Kidney (tissue), 14 donors: ENCODE measurements around the gene DEFB121. TPM values are rescaled to one million over a fixed set of nuclear protein-coding genes. Genes with fewer than 3 reads are reported as not detected.
"Not testable (repeated sequence)": the region's sequence is repeated elsewhere in the genome, so short reads cannot be mapped to it uniquely, and the experiment has no call there.

Source experiments
- DNase-seq, 5 donors: peaks; one replicate each; pipeline ENCODE4 v3.0.0-alpha.2; 2013 to 2020
- FAIRE-seq: peaks from 2 replicates; lab custom pipeline; 2012; peaks lifted over from hg19 to GRCh38; lab: Jason Lieb, UNC
- H3K27ac ChIP-seq, 2 donors: one replicate each; pipeline ENCODE4 v1.7.0; 2013; ENCODE audit warnings: low read depth in 2 of 2, low read length in 2 of 2, inconsistent platforms in 1 of 2
- H3K27me3 ChIP-seq: one replicate; pipeline ENCODE4 v1.7.1; 2013; ENCODE audit warnings: low read length, inconsistent platforms; ENCODE audit not compliant: control insufficient read depth, insufficient read depth
- H3K36me3 ChIP-seq, 3 donors: one replicate each; pipeline versions ENCODE4 v1.7.0 to v1.7.1; 2013; ENCODE audit warnings: low read length in 3 of 3, control low read depth in 1 of 3, inconsistent platforms in 1 of 3; ENCODE audit not compliant: insufficient read depth in 3 of 3, control insufficient read depth in 2 of 3
- H3K4me1 ChIP-seq, 3 donors: one replicate each; pipeline versions ENCODE4 v1.7.0 to v1.7.1; 2013; ENCODE audit warnings: low read length in 3 of 3, inconsistent platforms in 1 of 3, low read depth in 1 of 3; ENCODE audit not compliant: control insufficient read depth in 2 of 3, insufficient read depth in 2 of 3
- H3K4me3 ChIP-seq, 3 donors: one replicate each; pipeline versions ENCODE4 v1.7.0 to v1.8.1; 2013; ENCODE audit warnings: low read length in 3 of 3, control low read depth in 1 of 3, inconsistent platforms in 1 of 3
- H3K9ac ChIP-seq, 3 donors: one replicate each; pipeline versions ENCODE4 v1.7.0 to v1.7.1; 2013; ENCODE audit warnings: low read length in 3 of 3, control low read depth in 1 of 3, inconsistent platforms in 1 of 3
- H3K9me3 ChIP-seq, 3 donors: one replicate each; pipeline versions ENCODE4 v1.7.0 to v1.7.1; 2013; ENCODE audit warnings: low read length in 3 of 3, control low read depth in 1 of 3, inconsistent platforms in 1 of 3; ENCODE audit not compliant: control insufficient read depth in 2 of 3, insufficient read depth in 1 of 3
- CTCF ChIP-seq: IDR thresholded peaks from 3 replicates; pipeline ENCODE4 v1.5.1; 2012; ENCODE audit warnings: mild to moderate bottlenecking, moderate library complexity, borderline replicate concordance; ENCODE audit not compliant: insufficient read depth; ENCODE audit errors: extremely low read depth
- intact Hi-C: fragments of 100-400 bp; cut with DNase I; formaldehyde crosslinking; loops from one replicate; pipeline ENCODE4 v1.11.1; 2022
- polyA plus RNA-seq: library from polyadenylated mRNA; stranded (reverse); fragments of 350-450 nt; fragmentation: Illumina TruSeq; extraction: RNeasy Lipid Tissue Mini Kit (QIAGEN cat#74804); gene quantifications from one replicate; pipeline ENCODE4 v1.2.3, GENCODE V29; 2014; ENCODE audit warnings: low read depth, low replicate concordance; ENCODE audit not compliant: insufficient read depth
- total RNA-seq: library from RNA; stranded (reverse); fragmentation: NEBNext Ultra II Directional; extraction: Animal tissue kit (Norgen Biotek cat#: 25700); gene quantifications from one replicate; pipeline ENCODE4 v1.2.1, GENCODE V29; 2021
- donor health status: control.
- donor health status: control.
- donor health status: control.
- donor health status: control.
- donor health status: control.
- donor health status: DM: yes; HTN: yes; CAD: no.
- donor health status: Normal renal cell carcinoma (clear cell type).

Gene DEFB121
- total and polyA plus RNA-seq, 2 donors from 2014 or later = not detected

DNA sequence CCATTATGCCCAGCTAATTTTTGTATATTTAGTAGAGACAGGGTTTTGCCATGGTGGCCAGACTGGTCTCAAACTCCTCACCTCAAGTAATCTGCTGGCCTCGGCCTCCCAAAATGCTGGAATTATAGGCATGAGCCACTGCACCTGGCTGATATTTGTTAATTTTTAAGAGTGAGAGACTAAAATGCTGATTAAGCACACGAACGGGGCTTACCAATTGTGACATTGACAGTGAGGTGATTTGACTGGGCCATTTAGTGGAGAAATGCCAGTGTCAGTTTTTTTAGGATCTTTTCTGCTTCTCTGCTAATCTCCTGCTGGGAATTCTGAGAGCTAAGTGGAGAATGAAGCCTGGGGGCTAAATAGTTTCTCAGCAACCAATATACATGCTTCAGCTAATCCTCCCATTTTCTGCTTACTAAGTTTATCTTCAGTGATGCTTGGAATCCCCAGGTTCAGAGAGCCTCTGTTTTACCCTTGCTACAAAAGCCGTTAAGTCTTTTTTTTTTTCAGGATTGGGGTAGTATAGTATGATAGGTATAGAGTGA lies 24.6 kb upstream of the DEFB121 start:
- FAIRE-seq = no peak
- intact Hi-C loops = no loop called here

DNA sequence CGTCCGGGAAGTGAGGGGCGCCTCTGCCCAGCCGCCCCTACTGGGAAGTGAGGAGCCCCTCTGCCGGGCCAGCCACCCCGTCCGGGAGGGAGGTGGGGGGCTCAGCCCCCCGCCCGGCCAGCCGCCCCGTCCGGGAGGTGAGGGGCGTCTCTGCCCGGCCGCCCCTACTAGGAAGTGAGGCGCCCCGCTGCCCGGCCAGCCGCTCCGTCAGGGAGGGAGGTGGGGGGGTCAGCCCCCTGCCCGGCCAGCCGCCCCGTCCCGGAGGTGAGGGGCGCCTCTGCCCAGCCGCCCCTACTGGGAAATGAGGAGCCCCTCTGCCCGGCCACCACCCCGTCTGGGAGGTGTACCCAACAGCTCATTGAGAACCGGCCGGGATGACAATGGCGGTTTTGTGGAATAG lies 21.6 kb upstream of the DEFB121 start:
- H3K9me3 ChIP-seq, intact Hi-C loops, H3K4me1 ChIP-seq, H3K27ac ChIP-seq, FAIRE-seq, H3K4me3 ChIP-seq, H3K27me3 ChIP-seq, DNase-seq, H3K9ac ChIP-seq, H3K36me3 ChIP-seq: not testable (repeated sequence)

More for the DNA sequence above, 24.6 kb upstream of the DEFB121 start:
- Histone ChIP-seq H3K4me3 (no peak overlapping the region), H3K27ac (no peak overlapping the region), H3K36me3 (no peaks in the 10 kb centered on the region), H3K9me3 (no peaks in the 10 kb centered on the region), H3K4me1 (no peaks in the 10 kb centered on the region), H3K9ac (no peak overlapping the region), H3K27me3 (no peaks in the 10 kb centered on the region)
- TF ChIP-seq CTCF = no peak
- no peak for DNase-seq

DNA sequence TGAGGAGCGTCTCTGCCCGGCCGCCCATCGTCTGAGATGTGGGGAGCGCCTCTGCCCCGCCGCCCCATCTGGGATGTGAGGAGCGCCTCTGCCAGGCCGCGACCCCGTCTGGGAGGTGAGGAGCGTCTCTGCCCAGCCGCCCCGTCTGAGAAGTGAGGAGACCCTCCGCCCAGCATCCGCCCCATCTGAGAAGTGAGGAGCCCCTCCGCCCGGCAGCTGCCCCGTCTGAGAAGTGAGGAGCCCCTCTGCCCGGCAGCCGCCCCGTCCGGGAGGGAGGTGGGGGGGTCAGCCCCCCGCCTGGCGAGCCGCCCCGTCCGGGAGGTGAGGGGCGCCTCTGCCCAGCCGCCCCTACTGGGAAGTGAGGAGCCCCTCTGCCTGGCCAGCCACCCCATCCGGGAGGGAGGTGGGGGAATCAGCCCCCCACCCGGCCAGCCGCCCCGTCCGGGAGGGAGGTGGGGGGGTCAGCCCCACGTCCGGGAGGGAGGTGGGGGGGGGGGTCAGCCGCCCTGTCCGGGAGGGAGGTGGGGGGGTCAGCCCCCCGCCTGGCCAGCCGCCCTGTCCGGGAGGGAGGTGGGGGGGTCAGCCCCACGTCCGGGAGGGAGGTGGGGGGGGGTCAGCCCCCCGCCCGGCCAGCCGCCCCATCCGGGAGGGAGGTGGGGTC lies 21.0 kb upstream of the DEFB121 start:
- intact Hi-C loops, H3K36me3 ChIP-seq, H3K9me3 ChIP-seq, FAIRE-seq, H3K4me1 ChIP-seq, DNase-seq, H3K4me3 ChIP-seq, H3K9ac ChIP-seq, H3K27me3 ChIP-seq, H3K27ac ChIP-seq: not testable (repeated sequence)

GRCh38 chr20:31425797-31426196 lies 19.8 kb upstream of the DEFB121 start:
- no peaks in the 10 kb centered on the region for H3K4me1 ChIP-seq
- H3K9ac ChIP-seq = no peak overlapping the region
- no peak overlapping the region for H3K27ac ChIP-seq
- DNase-seq (no peak), FAIRE-seq (no peak)
- intact Hi-C loops = no loop called here
- TF ChIP-seq CTCF = no peak
- H3K27me3 ChIP-seq = no peaks in the 10 kb centered on the region
- H3K9me3 ChIP-seq = no peaks in the 10 kb centered on the region
- no peak overlapping the region for H3K4me3 ChIP-seq
- H3K36me3 ChIP-seq = no peaks in the 10 kb centered on the region
